Left lung (tissue), 10 donors: ENCODE results near the gene PLB1. TPM values are rescaled to one million over a fixed set of nuclear protein-coding genes. Genes with fewer than 3 reads are reported as not detected.
A peak's percentile ranks its signal among the peaks of the same experiment; 100 is the strongest.

Source experiments
- ATAC-seq: fragments of 200-7000 bp; cut with Tn5 transposase; one replicate; pipeline ENCODE4 v1.9.1; 2020; ENCODE audit warnings: moderate library complexity
- DNase-seq, 4 donors: peaks; one replicate each; pipeline ENCODE4 v3.0.0-alpha.2; 2013 to 2020
- H3K27ac ChIP-seq, 2 donors: fragments of 200-600 bp; sonication (generic) in 1 of 2; one replicate each; pipeline versions ENCODE4 v1.5.0 to v1.8.0; 2020 to 2021
- H3K27me3 ChIP-seq, 2 donors: fragments of 200-600 bp; sonication (generic) in 1 of 2; one replicate each; pipeline versions ENCODE4 v1.5.0 to v1.8.0; 2020 to 2021
- H3K36me3 ChIP-seq, 2 donors: fragments of 200-600 bp; sonication (generic) in 1 of 2; one replicate each; pipeline versions ENCODE4 v1.5.0 to v1.8.0; 2020 to 2021
- H3K4me1 ChIP-seq, 2 donors: fragments of 200-600 bp; one replicate each; pipeline ENCODE4 v1.8.0; 2021
- H3K4me3 ChIP-seq, 2 donors: fragments of 200-600 bp; sonication (generic) in 1 of 2; one replicate each; pipeline versions ENCODE4 v1.5.0 to v1.8.0; 2020 to 2021; ENCODE audit warnings: mild to moderate bottlenecking in 1 of 2
- H3K9me3 ChIP-seq, 2 donors: fragments of 200-600 bp; sonication (generic) in 1 of 2; one replicate each; pipeline versions ENCODE4 v1.5.0 to v1.8.0; 2020 to 2021
- CTCF ChIP-seq, 2 donors: fragments of 200-600 bp; sonication (generic) in 1 of 2; IDR thresholded peaks; one replicate each; pipeline versions ENCODE4 v1.5.0 to v1.8.0; 2021; ENCODE audit warnings: antibody characterized with exemption in 2 of 2
- intact Hi-C, 2 donors: fragments of 100-400 bp; cut with DNase I; formaldehyde crosslinking; loops; one replicate each; pipeline versions ENCODE4 v1.11.2 to v1.14.2; 2022
- polyA plus RNA-seq, 6 donors: library from polyadenylated mRNA; unstranded; fragments of 120-200 nt; gene quantifications; one replicate each; pipeline ENCODE4 v1.2.1, GENCODE V29; 2013; ENCODE audit not compliant: insufficient read length in 6 of 6
- total RNA-seq, 2 donors: library from RNA; stranded (reverse); fragmentation: NEBNext Ultra II Directional; extraction: Animal tissue kit (Norgen Biotek cat#: 25700); gene quantifications; one replicate each; pipeline ENCODE4 v1.2.1, GENCODE V29; 2021
- donor health status: DM: no; HTN: yes; CAD: no.
- donor health status: DM: no; HTN: no; CAD: no.

Gene PLB1
- total and polyA plus RNA-seq, 8 donors = 0.94 to 6.8 (median 1.9) TPM

- DNase-seq = no peak
- H3K27me3 ChIP-seq = no peaks in the 10 kb centered on the region
- H3K36me3 ChIP-seq = peaks cover 0 to 4% of the 10 kb centered on the region in 2 donors
- no peak for TF ChIP-seq CTCF (IDR thresholded peaks at IDR 0.05)
- peaks cover 7 to 20% of the 10 kb centered on the region in 2 donors for H3K4me1 ChIP-seq
- intact Hi-C loops = no loop called here
- ATAC-seq = no peak
- no peak overlapping the region for H3K27ac ChIP-seq
- no peak overlapping the region for H3K4me3 ChIP-seq
- H3K9me3 ChIP-seq = no peaks in the 10 kb centered on the region
Measured at GRCh38 chr2:28616396-28616999, 120.6 kb downstream of the PLB1 start.

DNA sequence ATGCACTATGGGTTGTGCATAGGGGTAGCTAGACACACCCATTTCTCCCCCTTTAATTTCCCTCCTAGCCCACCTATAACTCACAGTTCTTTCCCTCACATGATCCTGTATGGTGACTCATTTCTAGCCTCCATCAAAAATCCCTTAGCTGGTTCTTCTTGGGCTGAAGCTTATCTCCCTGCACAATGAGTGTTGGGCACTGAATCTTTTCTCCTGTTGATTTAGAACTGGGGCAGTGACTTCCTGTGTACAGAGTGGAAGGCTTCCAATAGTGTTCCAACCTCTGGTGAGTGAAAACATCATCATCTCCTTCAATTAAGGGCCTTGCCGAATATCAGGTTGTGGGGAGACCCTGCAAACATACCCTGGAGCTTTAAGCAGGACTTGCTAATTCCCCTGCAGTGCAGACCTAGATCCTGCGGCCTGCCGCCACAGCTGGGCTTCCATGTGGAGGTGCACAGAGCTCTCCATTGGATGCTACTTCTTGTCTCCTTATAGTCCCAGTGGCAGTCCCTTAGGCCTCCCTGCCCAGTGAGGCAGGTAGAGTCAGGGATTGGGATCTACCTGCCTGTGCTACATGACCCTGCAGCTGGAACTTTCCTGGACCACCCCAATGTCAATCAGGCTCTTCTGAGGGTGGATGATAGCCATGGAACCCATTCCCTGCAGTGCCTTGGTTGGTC, 121.8 kb downstream of the PLB1 start:
- ATAC-seq (no peak), DNase-seq (no peak)
- no peaks in the 10 kb centered on the region for H3K9me3 ChIP-seq
- no peak for TF ChIP-seq CTCF (IDR thresholded peaks at IDR 0.05)
- H3K27me3 ChIP-seq = no peaks in the 10 kb centered on the region
- no peak overlapping the region for H3K27ac ChIP-seq
- intact Hi-C loops = no loop called here
- peaks cover 0 to 4% of the 10 kb centered on the region in 2 donors for H3K36me3 ChIP-seq
- H3K4me1 ChIP-seq = peaks cover 14 to 31% of the 10 kb centered on the region in 2 donors
- H3K4me3 ChIP-seq = no peak overlapping the region

GRCh38 chr2:28618221-28619141, 122.6 kb downstream of the PLB1 start:
- Histone ChIP-seq H3K27me3 (no peaks in the 10 kb centered on the region), H3K4me1 (peaks cover 14 to 33% of the 10 kb centered on the region in 2 donors), H3K36me3 (peaks cover 0 to 4% of the 10 kb centered on the region in 2 donors), H3K9me3 (no peaks in the 10 kb centered on the region), H3K4me3 (no peak overlapping the region), H3K27ac (no peak overlapping the region)
- no peak for ATAC-seq
- intact Hi-C loops = no loop called here
- DNase-seq = no peak
- TF ChIP-seq CTCF (IDR thresholded peaks at IDR 0.05) = no peak

- H3K27ac ChIP-seq = peak overlapping the region in 1 of 2 donors; percentile 96
- H3K27me3 ChIP-seq = no peaks in the 10 kb centered on the region
- H3K4me3 ChIP-seq = no peak overlapping the region
- H3K9me3 ChIP-seq = no peaks in the 10 kb centered on the region
- ATAC-seq = no peak
- H3K4me1 ChIP-seq = peaks cover 14 to 39% of the 10 kb centered on the region in 2 donors
- intact Hi-C loops = no loop called here
- no peak for DNase-seq
- peaks cover 0 to 1% of the 10 kb centered on the region in 2 donors for H3K36me3 ChIP-seq
- TF ChIP-seq CTCF (IDR thresholded peaks at IDR 0.05) = no peak
Measured at GRCh38 chr2:28619213-28620196, 123.6 kb downstream of the PLB1 start.
